Embryonic facial prominence (tissue), 1 donor: Measurements from ENCODE around the gene NPFF.

Experiments
- DNase-seq: peaks from one replicate; pipeline ENCODE4 v3.0.0-alpha.2; 2016; ENCODE audit errors: extremely low spot score

The NPFF gene

DNA sequence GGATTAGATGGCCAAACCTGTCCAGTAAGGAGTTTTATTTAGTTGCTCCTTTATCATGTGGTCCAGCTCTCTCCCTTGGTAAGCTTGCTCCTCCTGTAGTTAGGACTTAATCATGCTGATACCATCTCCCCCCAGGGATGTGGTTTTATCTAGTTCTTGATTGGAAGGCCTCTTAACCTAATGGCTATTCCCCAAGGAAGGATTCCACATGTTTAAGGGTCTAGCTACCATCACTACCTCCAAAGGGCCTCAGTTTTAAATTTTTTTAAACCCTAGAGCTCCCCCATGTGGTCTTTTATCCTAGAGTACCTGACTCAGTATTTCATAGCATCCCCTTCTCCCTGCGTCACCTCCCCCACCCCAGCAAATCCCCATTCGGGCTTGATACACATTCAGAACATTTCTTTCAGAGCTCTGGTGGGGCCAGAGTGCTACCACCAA, 30.5 kb downstream of the NPFF start:
- no peak for DNase-seq

DNA sequence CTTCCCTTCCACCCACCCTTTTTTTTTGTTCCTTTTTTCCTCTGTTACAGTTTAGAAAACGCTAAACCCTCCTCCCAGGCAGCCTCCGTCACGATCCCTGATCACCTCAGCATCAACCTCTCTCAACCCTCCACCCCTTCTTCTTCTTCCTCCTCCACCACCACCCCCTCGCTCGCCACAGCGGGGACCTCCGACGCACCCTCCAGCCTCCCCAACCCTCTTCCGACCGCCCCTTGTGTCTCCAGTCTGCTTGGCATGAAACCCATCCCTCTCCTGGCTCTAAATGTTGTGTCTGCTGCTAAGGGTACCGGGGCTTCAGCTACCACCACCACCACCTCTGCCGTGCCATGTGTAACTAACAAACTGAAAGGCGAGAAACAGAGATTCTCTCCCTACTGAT, 32.5 kb downstream of the NPFF start:
- no peak for DNase-seq

DNA sequence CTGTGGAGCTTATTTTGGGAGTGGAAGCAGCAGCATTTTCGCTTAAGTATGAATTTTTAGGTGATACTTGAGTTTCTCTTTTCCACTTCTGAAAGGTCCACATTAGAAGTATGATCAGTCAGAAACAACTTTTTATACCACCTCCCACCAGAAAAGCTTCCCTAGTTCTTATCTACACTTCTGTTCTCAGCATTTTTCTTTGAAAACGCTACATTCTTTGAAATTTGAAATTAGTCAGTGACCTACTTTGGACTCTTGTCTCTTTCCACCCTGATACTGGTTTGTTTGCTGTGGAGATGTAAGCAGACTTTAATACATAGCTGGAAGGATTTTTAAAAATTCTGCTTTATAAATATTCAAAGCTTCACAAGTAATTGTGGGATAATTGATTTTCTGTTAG, 33.2 kb downstream of the NPFF start:
- no peak for DNase-seq

DNA sequence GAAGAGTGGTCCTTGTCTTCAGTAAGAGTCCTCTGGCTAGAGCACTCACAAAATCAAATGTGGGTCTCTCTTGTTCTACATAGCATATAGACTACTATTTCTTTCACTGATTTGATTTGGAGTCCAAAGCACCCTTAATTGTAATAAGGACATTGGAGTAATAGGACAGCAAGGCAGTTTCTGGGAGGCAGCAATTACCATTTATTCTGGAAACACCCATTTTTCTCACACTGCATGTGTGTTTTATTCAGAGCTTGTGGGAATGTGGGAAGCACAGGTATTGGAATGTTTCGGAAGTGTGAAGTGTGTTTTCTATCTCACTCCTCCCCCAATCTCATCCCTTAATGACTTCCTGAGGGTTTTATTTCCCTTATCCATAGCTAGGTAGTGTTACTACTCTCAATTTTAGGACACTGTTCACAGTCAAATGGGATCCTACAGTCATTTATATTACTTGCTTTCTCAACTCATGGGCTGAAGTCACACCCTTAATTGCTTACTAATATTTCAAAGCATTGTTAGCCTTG, 35.2 kb downstream of the NPFF start:
- no peak for DNase-seq

GRCh38 chr12:53468282-53468681, 39.0 kb downstream of the NPFF start:
- DNase-seq, result no peak

GRCh38 chr12:53467880-53468279, 39.4 kb downstream of the NPFF start:
- DNase-seq, result no peak

DNA sequence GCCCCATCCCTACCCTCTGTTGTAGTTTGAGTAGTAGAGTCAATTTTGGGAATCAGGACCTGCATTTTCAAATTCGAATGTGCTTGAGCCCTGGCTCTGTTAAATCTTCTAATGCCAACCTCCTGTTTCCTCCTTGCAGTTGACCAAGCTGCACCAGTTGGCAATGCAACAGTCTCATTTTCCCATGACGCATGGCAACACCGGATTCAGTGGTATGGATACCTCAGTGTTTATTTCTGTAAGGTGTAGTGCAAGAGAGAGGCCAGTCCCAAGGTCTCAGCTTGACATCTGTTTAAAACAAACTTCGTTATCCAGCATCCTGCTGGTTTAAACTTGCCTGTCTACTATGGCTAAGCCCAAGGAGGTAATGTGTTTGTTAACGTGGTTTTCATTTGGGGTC, 40.2 kb downstream of the NPFF start:
- no peak for DNase-seq

- DNase-seq, result no peak
These were observed 40.6 kb downstream of the NPFF start for GRCh38 chr12:53466640-53467039.

DNA sequence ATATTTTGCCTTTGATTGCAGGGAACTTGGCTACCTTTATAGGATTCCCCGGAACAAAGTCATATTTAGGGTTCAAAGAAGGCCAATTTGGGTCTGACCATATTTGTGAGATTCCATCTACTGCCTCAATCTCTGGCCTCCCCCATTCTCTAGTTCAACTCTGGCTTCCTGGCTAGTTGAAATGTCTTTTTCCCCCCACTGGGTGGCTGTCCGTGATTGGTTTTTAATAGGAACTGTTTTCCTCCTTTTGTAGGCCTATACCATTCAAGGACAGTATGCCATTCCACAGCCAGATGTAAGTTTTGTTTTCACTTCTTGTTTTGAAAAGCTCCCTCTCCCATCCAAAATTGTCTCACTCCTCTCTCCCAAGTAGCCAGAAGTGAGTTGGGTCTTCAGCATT, 41.6 kb downstream of the NPFF start:
- DNase-seq, result no peak

GRCh38 chr12:53464685-53465418, 42.4 kb downstream of the NPFF start:
- DNase-seq, result no peak

DNA sequence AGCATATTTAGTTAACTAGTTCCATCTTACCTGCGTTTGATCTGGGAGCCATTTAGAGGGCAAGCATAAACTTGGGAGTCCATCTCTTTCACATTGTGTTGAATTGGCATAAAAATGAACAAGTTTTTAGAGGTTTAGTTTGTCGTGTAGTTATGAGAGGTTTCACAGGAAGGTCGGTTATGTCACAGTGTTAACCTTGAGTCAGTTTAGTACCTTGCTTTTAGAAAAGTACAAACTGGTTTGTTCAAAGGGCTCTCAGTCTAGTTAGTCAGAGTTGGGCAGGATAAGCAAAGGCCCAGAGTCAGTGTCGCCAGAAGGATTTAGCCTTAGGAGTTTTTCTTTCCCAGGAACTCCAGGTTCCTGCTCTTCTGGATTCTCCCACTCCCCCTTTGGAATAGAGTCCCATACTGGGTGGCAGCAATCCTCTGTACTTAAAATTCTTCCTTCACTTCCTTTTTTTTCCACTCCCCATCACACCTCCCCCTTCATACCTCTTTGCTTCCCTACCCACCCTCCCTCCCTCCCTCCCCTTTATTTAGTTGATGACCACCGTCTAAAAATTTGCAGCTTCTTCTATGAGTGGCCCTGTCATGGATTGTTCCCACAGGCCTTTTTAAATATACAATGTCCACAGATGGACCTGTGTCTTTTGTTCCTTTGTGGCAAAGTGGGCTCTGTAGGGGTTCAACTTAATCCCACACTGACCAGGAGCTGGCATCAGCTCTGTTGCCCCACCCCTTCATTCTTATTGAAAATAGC, 43.3 kb downstream of the NPFF start:
- DNase-seq, result no peak

- DNase-seq, result no peak
These were observed 44.3 kb downstream of the NPFF start for GRCh38 chr12:53462935-53463334.

GRCh38 chr12:53461591-53461990, 45.7 kb downstream of the NPFF start:
- DNase-seq, result no peak

DNA sequence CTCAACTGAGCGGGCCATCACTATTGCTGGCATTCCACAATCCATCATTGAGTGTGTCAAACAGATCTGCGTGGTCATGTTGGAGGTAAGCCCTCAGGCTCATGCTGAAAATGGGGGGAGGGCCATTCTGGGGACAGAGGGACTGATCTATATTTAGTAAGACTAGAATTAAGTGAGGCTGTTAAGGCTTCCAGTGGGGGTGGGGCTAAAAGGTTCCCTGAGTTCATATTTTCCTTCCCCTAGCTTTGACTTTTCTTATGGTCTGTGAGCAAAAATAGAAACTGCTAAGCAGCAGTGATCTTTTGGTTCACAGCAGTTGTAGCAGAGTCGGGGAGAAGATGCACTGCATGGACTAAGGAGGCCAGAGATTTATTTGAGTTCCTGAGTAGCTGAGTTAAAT, 46.2 kb downstream of the NPFF start:
- DNase-seq, result no peak

GRCh38 chr12:53459097-53459496, 48.2 kb downstream of the NPFF start:
- no peak for DNase-seq
